ENCODE results near the gene EZH1. TPM values are rescaled to one million over a fixed set of nuclear protein-coding genes. Genes with fewer than 3 reads are reported as not detected.

The EZH1 gene
- total RNA-seq, 1 donor from 2014 or later, result 30.4 TPM

GRCh38 chr17:42687707-42688320, 57.0 kb downstream of the EZH1 start:
- Mint-ChIP-seq H3K36me3 (ENCODE audit: low read depth) (peaks cover 7% of the 10 kb centered on the region), H3K4me1 (peaks cover 17% of the 10 kb centered on the region), H3K27ac (ENCODE audit: unreplicated experiment) (no peak overlapping the region), H3K4me3 (no peak overlapping the region), H3K27me3 (ENCODE audit: low read depth) (peaks cover 2% of the 10 kb centered on the region), H3K9me3 (no peaks in the 10 kb centered on the region)
- no peak for DNase-seq (ENCODE audit: low read depth, low spot score)
- no peak for TF ChIP-seq CTCF (conservative IDR thresholded peaks at IDR 0.05)

- H3K36me3 Mint-ChIP-seq (ENCODE audit: low read depth), result peaks cover 7% of the 10 kb centered on the region
- TF ChIP-seq CTCF (conservative IDR thresholded peaks at IDR 0.05), result no peak
- no peak overlapping the region for H3K27ac Mint-ChIP-seq (ENCODE audit: unreplicated experiment)
- peaks cover 5% of the 10 kb centered on the region for H3K27me3 Mint-ChIP-seq (ENCODE audit: low read depth)
- DNase-seq (ENCODE audit: low read depth, low spot score), result no peak
- H3K4me3 Mint-ChIP-seq, result no peak overlapping the region
- no peaks in the 10 kb centered on the region for H3K9me3 Mint-ChIP-seq
- peaks cover 27% of the 10 kb centered on the region for H3K4me1 Mint-ChIP-seq
Observed at GRCh38 chr17:42686520-42687128, 58.2 kb downstream of the EZH1 start.

GRCh38 chr17:42685831-42686230, 59.0 kb downstream of the EZH1 start:
- Mint-ChIP-seq H3K4me3 (peak overlapping the region; percentile 64), H3K27me3 (ENCODE audit: low read depth) (peaks cover 5% of the 10 kb centered on the region), H3K36me3 (ENCODE audit: low read depth) (peaks cover 7% of the 10 kb centered on the region), H3K4me1 (peaks cover 32% of the 10 kb centered on the region), H3K9me3 (no peaks in the 10 kb centered on the region), H3K27ac (ENCODE audit: unreplicated experiment) (no peak overlapping the region)
- DNase-seq (ENCODE audit: low read depth, low spot score), result no peak
- TF ChIP-seq CTCF (conservative IDR thresholded peaks at IDR 0.05), result no peak

GRCh38 chr17:42684929-42685556, 59.8 kb downstream of the EZH1 start:
- Mint-ChIP-seq H3K27ac (ENCODE audit: unreplicated experiment) (no peak overlapping the region), H3K4me1 (peaks cover 36% of the 10 kb centered on the region), H3K9me3 (no peaks in the 10 kb centered on the region), H3K36me3 (ENCODE audit: low read depth) (peaks cover 7% of the 10 kb centered on the region), H3K4me3 (peak overlapping the region; percentile 64), H3K27me3 (ENCODE audit: low read depth) (peaks cover 5% of the 10 kb centered on the region)
- DNase-seq (ENCODE audit: low read depth, low spot score), result no peak
- TF ChIP-seq CTCF (conservative IDR thresholded peaks at IDR 0.05), result no peak

- no peak for DNase-seq (ENCODE audit: low read depth, low spot score)
- Mint-ChIP-seq H3K4me3 (peak overlapping the region; percentile 91), H3K9me3 (no peaks in the 10 kb centered on the region), H3K27ac (ENCODE audit: unreplicated experiment) (no peak overlapping the region), H3K36me3 (ENCODE audit: low read depth) (peaks cover 7% of the 10 kb centered on the region), H3K4me1 (peaks cover 43% of the 10 kb centered on the region), H3K27me3 (ENCODE audit: low read depth) (peaks cover 5% of the 10 kb centered on the region)
- no peak for TF ChIP-seq CTCF (conservative IDR thresholded peaks at IDR 0.05)
Observed at GRCh38 chr17:42683407-42684034, 61.3 kb downstream of the EZH1 start.

All from neural crest cell (in vitro differentiated cells).